Measurements from ENCODE around the gene TRPV5. TPM values are rescaled to one million over a fixed set of nuclear protein-coding genes. Genes with fewer than 3 reads are reported as not detected.

The TRPV5 gene
- total and polyA plus RNA-seq, 4 donors = under 0.01 to 0.23 TPM; not detected in 2

DNA sequence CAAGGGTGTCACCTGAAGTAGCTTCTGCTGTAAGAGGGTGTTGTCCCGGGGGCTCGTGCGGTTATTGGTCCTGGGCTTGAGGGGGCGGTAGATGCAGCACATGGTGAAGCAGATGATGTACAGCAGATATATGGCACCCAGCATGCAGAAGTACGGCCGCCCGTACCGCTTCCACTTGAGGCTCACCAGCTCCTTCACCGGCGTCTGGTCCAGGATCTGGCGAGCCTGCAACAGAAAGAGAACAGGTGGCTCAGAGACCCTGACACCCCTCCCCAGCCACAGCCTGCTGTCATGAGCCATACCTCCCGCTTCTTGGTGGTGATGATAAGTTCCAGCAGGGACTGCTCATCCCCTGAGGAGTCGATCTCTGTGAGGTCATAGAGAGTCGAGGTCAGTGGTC, 58.1 kb downstream of the TRPV5 start:
- DNase-seq (ENCODE audit: low spot score) = no peak
- Histone ChIP-seq H3K9me3 (ENCODE audit: control insufficient read depth in 4 of 4, low read length in 3 of 4) (no peaks in the 10 kb centered on the region), H3K4me3 (ENCODE audit: low read depth in 1 of 3, low read length in 3 of 3) (no peak overlapping the region), H3K4me1 (ENCODE audit: control insufficient read depth in 4 of 4, insufficient read depth in 4 of 4, low read length in 3 of 4) (no peaks in the 10 kb centered on the region), H3K27ac (ENCODE audit: low read depth in 1 of 2, low read length in 2 of 2) (no peak overlapping the region), H3K36me3 (ENCODE audit: control insufficient read depth in 4 of 4, insufficient read depth in 3 of 4, low read depth in 1 of 4, low read length in 3 of 4) (no peaks in the 10 kb centered on the region), H3K9ac (ENCODE audit: low read depth in 1 of 2, low read length in 2 of 2) (no peak overlapping the region), H3K27me3 (ENCODE audit: control insufficient read depth in 4 of 4, insufficient read depth in 4 of 4, low read length in 3 of 4) (peaks cover 0 to 3% (median 0%) of the 10 kb centered on the region in 4 donors)
- 90% methylated on average over 14 of the region's 14 CpGs for WGBS
- TF ChIP-seq, protein P1, sequence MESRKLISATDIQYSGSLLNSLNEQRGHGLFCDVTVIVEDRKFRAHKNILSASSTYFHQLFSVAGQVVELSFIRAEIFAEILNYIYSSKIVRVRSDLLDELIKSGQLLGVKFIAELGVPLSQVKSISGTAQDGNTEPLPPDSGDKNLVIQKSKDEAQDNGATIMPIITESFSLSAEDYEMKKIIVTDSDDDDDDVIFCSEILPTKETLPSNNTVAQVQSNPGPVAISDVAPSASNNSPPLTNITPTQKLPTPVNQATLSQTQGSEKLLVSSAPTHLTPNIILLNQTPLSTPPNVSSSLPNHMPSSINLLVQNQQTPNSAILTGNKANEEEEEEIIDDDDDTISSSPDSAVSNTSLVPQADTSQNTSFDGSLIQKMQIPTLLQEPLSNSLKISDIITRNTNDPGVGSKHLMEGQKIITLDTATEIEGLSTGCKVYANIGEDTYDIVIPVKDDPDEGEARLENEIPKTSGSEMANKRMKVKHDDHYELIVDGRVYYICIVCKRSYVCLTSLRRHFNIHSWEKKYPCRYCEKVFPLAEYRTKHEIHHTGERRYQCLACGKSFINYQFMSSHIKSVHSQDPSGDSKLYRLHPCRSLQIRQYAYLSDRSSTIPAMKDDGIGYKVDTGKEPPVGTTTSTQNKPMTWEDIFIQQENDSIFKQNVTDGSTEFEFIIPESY (IDR thresholded peaks at IDR 0.05) = no peak
- TF ChIP-seq NR2F2 (IDR thresholded peaks at IDR 0.05) (no peak), RXRA (IDR thresholded peaks at IDR 0.05) (no peak), FOXA1 (IDR thresholded peaks at IDR 0.05) (no peak), REST (IDR thresholded peaks at IDR 0.05) (no peak)

- Histone ChIP-seq H3K4me1 (ENCODE audit: control insufficient read depth in 4 of 4, insufficient read depth in 4 of 4, low read length in 3 of 4) (no peaks in the 10 kb centered on the region), H3K4me3 (ENCODE audit: low read depth in 1 of 3, low read length in 3 of 3) (no peak overlapping the region), H3K9ac (ENCODE audit: low read depth in 1 of 2, low read length in 2 of 2) (no peak overlapping the region), H3K9me3 (ENCODE audit: control insufficient read depth in 4 of 4, low read length in 3 of 4) (no peaks in the 10 kb centered on the region), H3K27ac (ENCODE audit: low read depth in 1 of 2, low read length in 2 of 2) (no peak overlapping the region), H3K36me3 (ENCODE audit: control insufficient read depth in 4 of 4, insufficient read depth in 3 of 4, low read depth in 1 of 4, low read length in 3 of 4) (no peaks in the 10 kb centered on the region), H3K27me3 (ENCODE audit: control insufficient read depth in 4 of 4, insufficient read depth in 4 of 4, low read length in 3 of 4) (no peaks in the 10 kb centered on the region)
- 91% methylated on average over 6 of the region's 6 CpGs for WGBS
- no peak for TF ChIP-seq RAD21 (IDR thresholded peaks at IDR 0.05)
- no peak for TF ChIP-seq TAF1 (conservative IDR thresholded peaks at IDR 0.05)
- TF ChIP-seq HNF4A (conservative IDR thresholded peaks at IDR 0.05) = no peak
- TF ChIP-seq JUND (IDR thresholded peaks at IDR 0.05) = no peak
- TF ChIP-seq YY1 (IDR thresholded peaks at IDR 0.05) = no peak
- no peak for TF ChIP-seq FOXA2 (IDR thresholded peaks at IDR 0.05)
- TF ChIP-seq REST (IDR thresholded peaks at IDR 0.05) = no peak
- TF ChIP-seq RXRA (IDR thresholded peaks at IDR 0.05) = no peak
- TF ChIP-seq SP1 (IDR thresholded peaks at IDR 0.05) = no peak
- TF ChIP-seq EGR1 (IDR thresholded peaks at IDR 0.05; ENCODE audit: low read depth in 2 of 2) = no peak
- TF ChIP-seq, protein P2, sequence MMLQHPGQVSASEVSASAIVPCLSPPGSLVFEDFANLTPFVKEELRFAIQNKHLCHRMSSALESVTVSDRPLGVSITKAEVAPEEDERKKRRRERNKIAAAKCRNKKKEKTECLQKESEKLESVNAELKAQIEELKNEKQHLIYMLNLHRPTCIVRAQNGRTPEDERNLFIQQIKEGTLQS (IDR thresholded peaks at IDR 0.05) = no peak
- TF ChIP-seq FOXA1 (IDR thresholded peaks at IDR 0.05) = no peak
- no peak for TF ChIP-seq NR2F2 (IDR thresholded peaks at IDR 0.05)
- TF ChIP-seq, protein P1 (IDR thresholded peaks at IDR 0.05) = no peak
- TF ChIP-seq GABPA (IDR thresholded peaks at IDR 0.05 in 1 of 2, conservative IDR thresholded peaks at IDR 0.05 in 1 of 2) = no peak
- TF ChIP-seq HNF4G (IDR thresholded peaks at IDR 0.05) = no peak
- TF ChIP-seq MAX (IDR thresholded peaks at IDR 0.05) = no peak
- TF ChIP-seq, protein P3, sequence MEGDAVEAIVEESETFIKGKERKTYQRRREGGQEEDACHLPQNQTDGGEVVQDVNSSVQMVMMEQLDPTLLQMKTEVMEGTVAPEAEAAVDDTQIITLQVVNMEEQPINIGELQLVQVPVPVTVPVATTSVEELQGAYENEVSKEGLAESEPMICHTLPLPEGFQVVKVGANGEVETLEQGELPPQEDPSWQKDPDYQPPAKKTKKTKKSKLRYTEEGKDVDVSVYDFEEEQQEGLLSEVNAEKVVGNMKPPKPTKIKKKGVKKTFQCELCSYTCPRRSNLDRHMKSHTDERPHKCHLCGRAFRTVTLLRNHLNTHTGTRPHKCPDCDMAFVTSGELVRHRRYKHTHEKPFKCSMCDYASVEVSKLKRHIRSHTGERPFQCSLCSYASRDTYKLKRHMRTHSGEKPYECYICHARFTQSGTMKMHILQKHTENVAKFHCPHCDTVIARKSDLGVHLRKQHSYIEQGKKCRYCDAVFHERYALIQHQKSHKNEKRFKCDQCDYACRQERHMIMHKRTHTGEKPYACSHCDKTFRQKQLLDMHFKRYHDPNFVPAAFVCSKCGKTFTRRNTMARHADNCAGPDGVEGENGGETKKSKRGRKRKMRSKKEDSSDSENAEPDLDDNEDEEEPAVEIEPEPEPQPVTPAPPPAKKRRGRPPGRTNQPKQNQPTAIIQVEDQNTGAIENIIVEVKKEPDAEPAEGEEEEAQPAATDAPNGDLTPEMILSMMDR (IDR thresholded peaks at IDR 0.05; ENCODE audit: low read depth, low read length, missing input control) = no peak
- DNase-seq (ENCODE audit: low spot score) = no peak
Measured at GRCh38 chr7:142874837-142875236, 58.7 kb downstream of the TRPV5 start.

All from liver (tissue), 9 donors.